NB4 (cell line): ENCODE data around the gene SUMO3.

ENCODE experiments used
- DNase-seq: peaks from one replicate; pipeline ENCODE4 v3.0.0; 2010; ENCODE audit warnings: low read depth
- H3K4me3 ChIP-seq: one replicate; pipeline ENCODE4 v1.5.1; 2011; ENCODE audit warnings: mild to moderate bottlenecking, low read depth, low read length, moderate library complexity
- CTCF ChIP-seq: IDR thresholded peaks from one replicate; pipeline ENCODE4 v1.5.1; 2012; ENCODE audit warnings: low read depth, low read length
- MYC ChIP-seq: IDR thresholded peaks from 2 replicates; pipeline ENCODE4 v1.6.1; 2011; ENCODE audit warnings: low read depth, low read length
- POLR2A ChIP-seq: IDR thresholded peaks from 2 replicates; pipeline ENCODE4 v1.6.1; 2011; ENCODE audit warnings: mild to moderate bottlenecking; ENCODE audit not compliant: insufficient read length; ENCODE audit errors: extremely low read depth
- TF ChIP-seq, protein P1 (sequence below): IDR thresholded peaks from 2 replicates; pipeline ENCODE4 v1.6.1; 2011; ENCODE audit warnings: low read depth, low read length

The SUMO3 gene

GRCh38 chr21:44848821-44849521 is 31.1 kb upstream of the SUMO3 start:
- DNase-seq: no peak
- H3K4me3 ChIP-seq: no peak overlapping the region
- TF ChIP-seq MYC (no peak), POLR2A (no peak), CTCF (no peak)
- TF ChIP-seq, protein P1, sequence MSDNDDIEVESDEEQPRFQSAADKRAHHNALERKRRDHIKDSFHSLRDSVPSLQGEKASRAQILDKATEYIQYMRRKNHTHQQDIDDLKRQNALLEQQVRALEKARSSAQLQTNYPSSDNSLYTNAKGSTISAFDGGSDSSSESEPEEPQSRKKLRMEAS: no peak

DNA sequence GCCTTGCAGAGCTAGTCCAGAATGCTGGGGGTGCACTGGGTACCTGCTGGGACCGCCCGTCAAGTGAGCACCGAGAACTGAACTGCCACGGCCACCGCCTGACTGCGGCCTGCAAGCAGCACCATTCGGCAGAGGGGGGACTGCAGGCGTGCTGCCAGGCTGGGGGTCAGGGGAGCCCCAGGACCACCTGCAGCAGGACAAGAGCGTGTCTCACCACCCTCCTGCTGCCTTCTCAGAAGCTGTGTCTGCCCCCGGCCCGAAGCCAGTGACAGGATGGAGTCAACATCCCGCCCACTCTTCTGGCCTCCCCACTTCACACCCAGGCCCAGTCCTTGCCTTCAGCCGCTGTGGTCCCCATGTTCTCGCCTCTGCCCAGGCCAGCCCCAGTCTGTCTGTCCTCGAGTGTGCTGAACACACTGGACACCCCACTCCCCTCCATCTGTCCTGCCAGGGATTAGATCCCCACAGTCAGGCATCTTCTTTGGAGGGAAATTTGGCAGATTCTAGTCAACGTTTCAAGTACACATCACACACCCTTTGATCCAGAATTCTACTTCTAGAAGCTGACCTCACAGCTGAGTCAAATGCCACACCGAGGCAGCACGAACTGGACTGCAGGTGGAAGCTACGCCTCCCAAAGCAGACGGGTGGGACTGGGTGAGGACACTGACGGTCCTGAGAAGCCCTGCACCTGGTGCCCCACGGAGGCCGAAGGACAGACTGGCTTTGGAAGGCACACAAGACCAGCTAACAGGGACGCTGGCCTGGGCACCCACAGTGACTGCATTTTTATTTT is 29.6 kb upstream of the SUMO3 start:
- no peak overlapping the region for H3K4me3 ChIP-seq
- TF ChIP-seq, protein P1: no peak
- TF ChIP-seq POLR2A (no peak), MYC (no peak), CTCF (no peak)
- no peak for DNase-seq

DNA sequence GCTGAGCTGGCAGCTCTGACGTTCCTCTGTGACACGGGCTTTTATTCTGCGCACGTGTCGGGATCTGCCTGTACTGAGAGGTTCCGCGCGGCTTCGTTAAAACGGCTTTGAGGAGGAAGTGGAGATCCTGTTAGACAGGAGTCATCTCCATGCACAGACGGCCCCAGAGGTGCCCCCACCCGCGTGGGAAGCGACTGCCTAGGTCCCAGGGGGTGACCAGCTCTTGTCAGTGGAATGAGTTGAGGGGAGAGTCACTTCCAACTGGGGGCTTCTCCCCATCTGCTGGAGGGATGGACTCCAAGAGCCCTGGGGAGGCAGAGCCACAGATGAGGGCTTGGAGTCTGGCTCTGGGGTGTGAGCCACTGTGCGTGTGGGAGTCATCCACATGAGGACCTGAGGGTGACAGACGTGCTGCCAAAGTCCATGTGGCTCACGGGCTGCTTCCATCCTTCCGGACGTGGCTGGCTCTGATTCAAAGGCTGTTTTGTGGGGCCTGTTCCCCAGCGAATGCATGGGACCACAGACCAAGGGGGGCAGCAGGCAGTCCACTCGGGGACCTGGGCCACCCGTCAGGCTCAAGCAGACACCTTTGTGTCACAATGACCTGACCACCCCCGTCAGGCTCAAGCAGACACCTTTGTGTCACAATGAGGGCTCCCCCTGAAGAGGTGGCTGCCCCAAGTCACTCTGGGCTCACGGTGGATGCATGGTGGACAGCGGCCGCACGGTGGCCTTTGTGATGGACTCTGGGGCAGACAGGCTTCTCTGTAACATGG is 28.8 kb upstream of the SUMO3 start:
- DNase-seq: peak; percentile 90
- H3K4me3 ChIP-seq: peak overlapping the region; percentile 56
- TF ChIP-seq, protein P1: peak; percentile 98
- TF ChIP-seq CTCF (no peak), POLR2A (no peak), MYC (peak; percentile 88)

DNA sequence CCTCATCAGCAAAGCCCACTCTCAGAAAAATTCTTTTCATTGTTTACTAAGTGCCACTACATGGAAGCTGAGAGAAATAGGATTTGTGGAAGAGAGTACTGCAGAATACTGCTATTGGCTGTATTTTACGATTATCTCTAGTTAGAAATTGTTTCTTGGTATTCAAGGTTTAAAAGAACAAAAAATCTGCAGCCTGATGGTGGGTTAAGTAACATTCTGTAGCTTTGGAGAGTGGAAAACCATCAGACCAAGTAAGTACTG is 28.3 kb upstream of the SUMO3 start:
- H3K4me3 ChIP-seq: peak overlapping the region; percentile 56
- DNase-seq: no peak
- no peak for TF ChIP-seq POLR2A

DNA sequence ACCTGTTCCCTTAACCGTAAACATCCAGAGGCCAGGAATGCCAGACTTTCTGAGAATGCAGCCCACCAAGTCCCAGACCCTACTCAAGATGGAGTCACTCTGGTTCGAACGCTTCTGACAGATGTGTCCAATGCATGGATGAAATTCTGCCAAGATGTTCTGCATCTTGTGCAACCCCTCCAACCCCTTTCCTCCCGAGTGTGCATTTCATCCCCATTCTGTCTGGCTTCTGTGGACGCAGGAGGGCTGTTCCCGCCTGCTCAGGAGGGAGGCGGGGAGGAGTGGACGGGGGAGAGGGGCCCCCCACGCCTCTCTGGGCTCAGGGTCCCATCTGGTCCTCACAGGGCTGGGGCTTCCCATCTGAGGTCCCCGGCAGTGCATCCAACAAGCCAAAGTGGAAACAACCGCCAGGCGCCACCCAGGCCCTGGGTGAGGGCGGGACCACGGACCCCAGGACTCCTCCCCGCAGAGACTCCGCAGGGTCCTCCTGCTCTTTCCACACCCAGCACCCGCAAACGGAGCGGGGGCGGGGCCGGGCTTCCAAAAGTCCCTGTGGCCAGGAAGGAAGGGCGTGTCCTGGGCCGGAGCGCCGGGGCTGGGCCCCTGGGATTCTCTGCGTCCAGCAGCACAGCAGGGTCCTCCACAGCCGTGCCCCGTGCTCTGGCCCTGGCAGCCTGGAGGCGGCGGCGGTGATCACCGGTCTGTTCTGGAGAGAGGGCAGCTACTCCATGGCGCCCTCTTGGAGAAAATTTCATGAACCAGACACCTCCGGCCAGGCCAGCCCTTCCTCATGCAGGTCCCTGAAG is 27.8 kb upstream of the SUMO3 start:
- TF ChIP-seq POLR2A (peak; percentile 53), MYC (no peak; the same call in 1 of the 2 replicates), CTCF (peak; percentile 27)
- TF ChIP-seq, protein P1: no peak; the same call in 1 of the 2 replicates
- DNase-seq: peak; percentile 92
- peak overlapping the region; percentile 56 for H3K4me3 ChIP-seq
